Measurements from ENCODE around the gene IREB2. TPM values are rescaled to one million over a fixed set of nuclear protein-coding genes. Genes with fewer than 3 reads are reported as not detected.
A peak's percentile ranks its signal among the peaks of the same experiment; 100 is the strongest.

Gene IREB2
- total and polyA plus RNA-seq, 2 of the 13 experiments (the other 11 are each of a cell fraction or from before 2014, with no cell fraction given), result 24.2 to 30.4 TPM

GRCh38 chr15:78506971-78507830 lies 69.2 kb downstream of the IREB2 start, which contains the start of gene HYKK (continued):
- TF ChIP-seq THAP9 (CRISPR knock-in tag; IDR thresholded peaks at IDR 0.05; ENCODE audit: borderline replicate concordance) (peak; percentile 58; the same call in 1 of the 2 replicates), XRCC5 (optimal IDR thresholded peaks at IDR 0.05; ENCODE audit: low read length) (peak; percentile 17), ZNF589 (CRISPR knock-in tag; conservative IDR thresholded peaks at IDR 0.05) (no peak), DRAP1 (CRISPR knock-in tag; IDR thresholded peaks at IDR 0.05) (no peak), ZNF724P (CRISPR knock-in tag; IDR thresholded peaks at IDR 0.05; ENCODE audit: borderline replicate concordance) (no peak), PAF1 (CRISPR knock-in tag; IDR thresholded peaks at IDR 0.05) (no peak), PATZ1 (CRISPR knock-in tag; IDR thresholded peaks at IDR 0.05) (peak; percentile 37; the same call in 1 of the 2 replicates), AKAP8 (CRISPR knock-in tag; IDR thresholded peaks at IDR 0.05) (no peak), HOXA3 (CRISPR knock-in tag; IDR thresholded peaks at IDR 0.05) (no peak; the same call in 1 of the 2 replicates), HOXD1 (CRISPR knock-in tag; IDR thresholded peaks at IDR 0.05) (peak; percentile 31; the same call in 1 of the 2 replicates), NFKBIZ (CRISPR knock-in tag; IDR thresholded peaks at IDR 0.05) (no peak), GPN1 (CRISPR knock-in tag; IDR thresholded peaks at IDR 0.05; ENCODE audit: borderline replicate concordance) (no peak), ATF4 (CRISPR knock-in tag; IDR thresholded peaks at IDR 0.05) (peak in 1 of 2 experiments; percentile 22; a peak in 1 of 4 replicates), ZHX1 (CRISPR knock-in tag; IDR thresholded peaks at IDR 0.05; ENCODE audit: low read depth) (no peak), TEAD3 (CRISPR knock-in tag; optimal IDR thresholded peaks at IDR 0.05; ENCODE audit: borderline replicate concordance) (no peak), ZNF256 (CRISPR knock-in tag; conservative IDR thresholded peaks at IDR 0.05) (no peak), ZBTB7A (CRISPR knock-in tag; IDR thresholded peaks at IDR 0.05) (no peak), KDM5A (IDR thresholded peaks at IDR 0.05; ENCODE audit: borderline replicate concordance, low read length) (peak; percentile 30; the same call in 1 of the 2 replicates), ARID2 (CRISPR knock-in tag; IDR thresholded peaks at IDR 0.05; ENCODE audit: borderline replicate concordance) (peak; percentile 71; the same call in 1 of the 2 replicates)

All from HepG2 (cell line).